Skeletal muscle tissue (tissue), 4 donors: Measurements from ENCODE around the gene NPBWR2. TPM values are rescaled to one million over a fixed set of nuclear protein-coding genes. Genes with fewer than 3 reads are reported as not detected.
A peak's percentile ranks its signal among the peaks of the same experiment; 100 is the strongest.
"Not testable (repeated sequence)": the region's sequence is repeated elsewhere in the genome, so short reads cannot be mapped to it uniquely, and the experiment has no call there.

Experiments used
- H3K27ac ChIP-seq: one replicate; pipeline ENCODE4 v1.7.0; 2013; ENCODE audit warnings: mild to moderate bottlenecking, low read depth, low read length, inconsistent platforms
- H3K27me3 ChIP-seq, 3 donors: one replicate each; pipeline ENCODE4 v1.7.0; 2013; ENCODE audit warnings: low read length in 3 of 3; ENCODE audit not compliant: control insufficient read depth in 3 of 3, insufficient read depth in 3 of 3
- H3K36me3 ChIP-seq, 3 donors: one replicate each; pipeline ENCODE4 v1.7.0; 2013; ENCODE audit warnings: low read length in 3 of 3; ENCODE audit not compliant: control insufficient read depth in 3 of 3, insufficient read depth in 3 of 3
- H3K4me1 ChIP-seq, 3 donors: one replicate each; pipeline ENCODE4 v1.7.0; 2013; ENCODE audit warnings: low read length in 3 of 3, mild to moderate bottlenecking in 3 of 3; ENCODE audit not compliant: control insufficient read depth in 3 of 3, insufficient read depth in 3 of 3
- H3K4me3 ChIP-seq, 3 donors: one replicate each; pipeline ENCODE4 v1.7.0; 2013; ENCODE audit warnings: low read length in 3 of 3
- H3K9ac ChIP-seq, 3 donors: one replicate each; pipeline ENCODE4 v1.7.0; 2013; ENCODE audit warnings: low read length in 3 of 3, mild to moderate bottlenecking in 3 of 3, moderate library complexity in 2 of 3, low read depth in 1 of 3
- H3K9me3 ChIP-seq, 3 donors: one replicate each; pipeline ENCODE4 v1.7.0; 2013; ENCODE audit warnings: low read length in 3 of 3; ENCODE audit not compliant: control insufficient read depth in 3 of 3
- total RNA-seq: library from RNA; depleted of rRNA; stranded (reverse); fragments of >200 nt; gene quantifications from one replicate; pipeline ENCODE4 v1.2.3, GENCODE V29; 2014
- donor health status: Osteomylitis.

Gene NPBWR2
- total RNA-seq, 1 donor from 2014 or later = not detected

- Histone ChIP-seq H3K27ac (no peak overlapping the region), H3K9me3 (no peaks in the 10 kb centered on the region), H3K36me3 (no peaks in the 10 kb centered on the region), H3K4me1 (no peaks in the 10 kb centered on the region), H3K9ac (no peak overlapping the region), H3K27me3 (peaks cover 0 to 29% (median 19%) of the 10 kb centered on the region in 3 donors), H3K4me3 (no peak overlapping the region)
These were observed 26.6 kb upstream of the NPBWR2 start for GRCh38 chr20:64133951-64134407.

GRCh38 chr20:64131406-64131805 lies 24.0 kb upstream of the NPBWR2 start:
- Histone ChIP-seq H3K4me1 (no peaks in the 10 kb centered on the region), H3K4me3 (no peak overlapping the region), H3K27me3 (peaks cover 0 to 26% (median 21%) of the 10 kb centered on the region in 3 donors), H3K36me3 (no peaks in the 10 kb centered on the region), H3K27ac (no peak overlapping the region), H3K9me3 (no peaks in the 10 kb centered on the region), H3K9ac (no peak overlapping the region)

GRCh38 chr20:64130876-64131275 lies 23.5 kb upstream of the NPBWR2 start:
- Histone ChIP-seq H3K36me3 (no peaks in the 10 kb centered on the region), H3K4me1 (no peaks in the 10 kb centered on the region), H3K9ac (no peak overlapping the region), H3K4me3 (no peak overlapping the region), H3K27ac (no peak overlapping the region), H3K9me3 (no peaks in the 10 kb centered on the region), H3K27me3 (peaks cover 0 to 26% (median 19%) of the 10 kb centered on the region in 3 donors)

- no peak overlapping the region for H3K9ac ChIP-seq
- peaks cover 0 to 26% (median 15%) of the 10 kb centered on the region in 3 donors for H3K27me3 ChIP-seq
- no peaks in the 10 kb centered on the region for H3K36me3 ChIP-seq
- no peak overlapping the region for H3K27ac ChIP-seq
- H3K4me3 ChIP-seq = no peak overlapping the region
- no peaks in the 10 kb centered on the region for H3K4me1 ChIP-seq
- H3K9me3 ChIP-seq = no peaks in the 10 kb centered on the region
These were observed 22.9 kb upstream of the NPBWR2 start for GRCh38 chr20:64130271-64130670.

- Histone ChIP-seq H3K4me1 (no peaks in the 10 kb centered on the region), H3K27me3 (peaks cover 0 to 23% (median 15%) of the 10 kb centered on the region in 3 donors), H3K9me3 (no peaks in the 10 kb centered on the region), H3K4me3 (no peak overlapping the region), H3K9ac (no peak overlapping the region), H3K27ac (no peak overlapping the region), H3K36me3 (no peaks in the 10 kb centered on the region)
These were observed 21.9 kb upstream of the NPBWR2 start for GRCh38 chr20:64129146-64129782.

GRCh38 chr20:64123517-64123916 lies 16.2 kb upstream of the NPBWR2 start:
- H3K9ac ChIP-seq, H3K4me1 ChIP-seq, H3K27ac ChIP-seq, H3K4me3 ChIP-seq, H3K36me3 ChIP-seq, H3K9me3 ChIP-seq: not testable (repeated sequence)
- peaks cover 3 to 18% (median 5%) of the 10 kb centered on the region in 3 donors for H3K27me3 ChIP-seq

GRCh38 chr20:64122927-64123326 lies 15.6 kb upstream of the NPBWR2 start:
- not testable (repeated sequence) for H3K4me1 ChIP-seq, H3K4me3 ChIP-seq, H3K36me3 ChIP-seq, H3K9ac ChIP-seq, H3K27ac ChIP-seq, H3K9me3 ChIP-seq
- H3K27me3 ChIP-seq = peaks cover 3 to 18% (median 5%) of the 10 kb centered on the region in 3 donors

- no peak overlapping the region for H3K9ac ChIP-seq
These were observed 14.2 kb upstream of the NPBWR2 start for GRCh38 chr20:64121586-64121985.

GRCh38 chr20:64119681-64120341 lies 12.4 kb upstream of the NPBWR2 start:
- H3K4me3 ChIP-seq = peak overlapping the region in 1 of 3 donors; percentile 43
- H3K4me1 ChIP-seq = peaks cover 0 to 5% (median 4%) of the 10 kb centered on the region in 3 donors
- H3K36me3 ChIP-seq = no peaks in the 10 kb centered on the region
- peaks cover 5 to 23% (median 15%) of the 10 kb centered on the region in 3 donors for H3K27me3 ChIP-seq
- H3K9me3 ChIP-seq = no peaks in the 10 kb centered on the region
- H3K9ac ChIP-seq = no peak overlapping the region
- H3K27ac ChIP-seq = no peak overlapping the region

More at GRCh38 chr20:64121586-64121985, 14.2 kb upstream of the NPBWR2 start:
- no peaks in the 10 kb centered on the region for H3K9me3 ChIP-seq
- no peak overlapping the region for H3K27ac ChIP-seq
- peaks cover 3 to 18% (median 8%) of the 10 kb centered on the region in 3 donors for H3K27me3 ChIP-seq
- no peaks in the 10 kb centered on the region for H3K36me3 ChIP-seq
- peaks cover 0 to 5% (median 4%) of the 10 kb centered on the region in 3 donors for H3K4me1 ChIP-seq
- no peak overlapping the region for H3K4me3 ChIP-seq

- H3K9me3 ChIP-seq = no peaks in the 10 kb centered on the region
- no peak overlapping the region for H3K27ac ChIP-seq
- H3K4me1 ChIP-seq = peaks cover 0 to 5% (median 4%) of the 10 kb centered on the region in 3 donors
- H3K4me3 ChIP-seq = no peak overlapping the region
- peaks cover 5 to 23% (median 15%) of the 10 kb centered on the region in 3 donors for H3K27me3 ChIP-seq
- H3K9ac ChIP-seq = no peak overlapping the region
- H3K36me3 ChIP-seq = no peaks in the 10 kb centered on the region
These were observed 11.9 kb upstream of the NPBWR2 start for GRCh38 chr20:64119301-64119680.
